ENCODE data around the gene HINT1. TPM values are rescaled to one million over a fixed set of nuclear protein-coding genes. Genes with fewer than 3 reads are reported as not detected.

HINT1 gene
- total RNA-seq, 1 donor from 2014 or later: 155 TPM

- H3K4me1 ChIP-seq: no peaks in the 10 kb centered on the region
- intact Hi-C loops (cut with micrococcal nuclease): no loop called here
- TF ChIP-seq, protein P1, sequence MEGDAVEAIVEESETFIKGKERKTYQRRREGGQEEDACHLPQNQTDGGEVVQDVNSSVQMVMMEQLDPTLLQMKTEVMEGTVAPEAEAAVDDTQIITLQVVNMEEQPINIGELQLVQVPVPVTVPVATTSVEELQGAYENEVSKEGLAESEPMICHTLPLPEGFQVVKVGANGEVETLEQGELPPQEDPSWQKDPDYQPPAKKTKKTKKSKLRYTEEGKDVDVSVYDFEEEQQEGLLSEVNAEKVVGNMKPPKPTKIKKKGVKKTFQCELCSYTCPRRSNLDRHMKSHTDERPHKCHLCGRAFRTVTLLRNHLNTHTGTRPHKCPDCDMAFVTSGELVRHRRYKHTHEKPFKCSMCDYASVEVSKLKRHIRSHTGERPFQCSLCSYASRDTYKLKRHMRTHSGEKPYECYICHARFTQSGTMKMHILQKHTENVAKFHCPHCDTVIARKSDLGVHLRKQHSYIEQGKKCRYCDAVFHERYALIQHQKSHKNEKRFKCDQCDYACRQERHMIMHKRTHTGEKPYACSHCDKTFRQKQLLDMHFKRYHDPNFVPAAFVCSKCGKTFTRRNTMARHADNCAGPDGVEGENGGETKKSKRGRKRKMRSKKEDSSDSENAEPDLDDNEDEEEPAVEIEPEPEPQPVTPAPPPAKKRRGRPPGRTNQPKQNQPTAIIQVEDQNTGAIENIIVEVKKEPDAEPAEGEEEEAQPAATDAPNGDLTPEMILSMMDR (IDR thresholded peaks at IDR 0.05; ENCODE audit: borderline replicate concordance): no peak
- no peaks in the 10 kb centered on the region for H3K27me3 ChIP-seq (ENCODE audit: low read depth)
- DNase-seq: no peak
- no peak overlapping the region for H3K27ac ChIP-seq (replicated peaks)
- no peaks in the 10 kb centered on the region for H3K9me3 ChIP-seq (replicated peaks)
- no peak overlapping the region for H3K4me3 ChIP-seq
- H3K36me3 ChIP-seq: peaks cover 8% of the 10 kb centered on the region
Observed at GRCh38 chr5:131193106-131193505, 28.1 kb upstream of the HINT1 start.

DNA sequence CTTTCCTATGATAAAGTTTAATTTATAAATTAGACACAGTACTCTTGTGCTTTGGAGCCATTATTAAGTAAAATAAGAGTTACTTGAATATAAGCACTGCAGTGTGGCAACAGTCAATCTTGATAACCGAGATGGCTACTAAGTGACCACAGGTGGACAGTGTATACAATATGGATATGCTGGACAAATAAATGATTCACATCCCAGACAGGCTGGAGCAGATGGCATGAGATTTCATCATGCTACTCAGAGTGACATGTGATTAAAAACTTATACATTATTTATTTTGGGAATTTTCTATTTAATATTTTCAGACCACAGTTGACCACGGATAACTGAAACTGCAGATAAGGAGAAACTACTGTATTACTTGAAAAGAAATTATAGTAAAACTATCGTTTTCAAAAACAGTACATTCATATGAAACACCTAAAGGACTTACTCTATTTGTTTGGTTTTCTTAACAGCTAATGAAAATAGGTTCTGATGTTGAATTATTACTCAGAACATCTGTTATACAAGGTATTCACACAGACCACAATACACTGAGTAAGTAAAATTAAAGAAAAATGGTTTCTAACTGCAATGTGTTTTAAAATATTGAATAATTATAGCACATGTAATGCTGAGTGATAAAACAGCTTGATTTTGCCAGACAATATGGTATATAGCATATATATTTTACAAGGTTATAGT lies 21.7 kb upstream of the HINT1 start:
- no peak overlapping the region for H3K4me3 ChIP-seq
- TF ChIP-seq, protein P1 (IDR thresholded peaks at IDR 0.05; ENCODE audit: borderline replicate concordance): no peak
- no peak for DNase-seq
- H3K9me3 ChIP-seq (replicated peaks): no peaks in the 10 kb centered on the region
- H3K27ac ChIP-seq (replicated peaks): no peak overlapping the region
- peaks cover 34% of the 10 kb centered on the region for H3K36me3 ChIP-seq
- H3K27me3 ChIP-seq (ENCODE audit: low read depth): no peaks in the 10 kb centered on the region
- intact Hi-C loops (cut with micrococcal nuclease): no loop called here
- H3K4me1 ChIP-seq: no peaks in the 10 kb centered on the region

- no peaks in the 10 kb centered on the region for H3K27me3 ChIP-seq (ENCODE audit: low read depth)
- no peaks in the 10 kb centered on the region for H3K9me3 ChIP-seq (replicated peaks)
- no peaks in the 10 kb centered on the region for H3K4me1 ChIP-seq
- no peak for DNase-seq
- H3K4me3 ChIP-seq: no peak overlapping the region
- no peak overlapping the region for H3K27ac ChIP-seq (replicated peaks)
- TF ChIP-seq, protein P1 (IDR thresholded peaks at IDR 0.05; ENCODE audit: borderline replicate concordance): no peak
- peaks cover 34% of the 10 kb centered on the region for H3K36me3 ChIP-seq
- intact Hi-C loops (cut with micrococcal nuclease): no loop called here
Observed at GRCh38 chr5:131185523-131186104, 20.6 kb upstream of the HINT1 start.

GRCh38 chr5:131182839-131183238 lies 17.8 kb upstream of the HINT1 start:
- TF ChIP-seq, protein P1 (IDR thresholded peaks at IDR 0.05; ENCODE audit: borderline replicate concordance): no peak
- peaks cover 24% of the 10 kb centered on the region for H3K36me3 ChIP-seq
- DNase-seq: no peak
- no peak overlapping the region for H3K4me3 ChIP-seq
- H3K9me3 ChIP-seq (replicated peaks): no peaks in the 10 kb centered on the region
- intact Hi-C loops (cut with micrococcal nuclease): no loop called here
- H3K27ac ChIP-seq (replicated peaks): no peak overlapping the region
- H3K4me1 ChIP-seq: no peaks in the 10 kb centered on the region
- H3K27me3 ChIP-seq (ENCODE audit: low read depth): no peaks in the 10 kb centered on the region

DNA sequence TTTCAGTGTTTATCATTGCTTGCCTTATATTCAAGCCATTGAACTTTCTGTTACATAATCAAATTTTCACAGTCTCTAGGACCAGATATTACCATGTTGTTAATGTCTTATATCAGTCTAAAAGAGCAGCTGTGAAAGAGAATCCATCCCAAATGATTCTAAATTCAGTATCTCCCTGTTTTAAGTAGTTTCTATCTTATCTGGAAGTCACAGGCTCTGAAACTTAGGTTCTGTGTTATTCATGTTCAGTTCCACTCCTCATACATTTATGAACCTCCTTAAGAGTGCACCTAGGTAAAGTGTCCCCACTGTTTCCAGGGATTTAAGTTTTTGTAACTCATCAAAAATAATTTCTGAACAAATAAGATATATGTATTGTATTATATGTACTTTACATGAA lies 15.4 kb upstream of the HINT1 start:
- TF ChIP-seq, protein P1 (IDR thresholded peaks at IDR 0.05; ENCODE audit: borderline replicate concordance): no peak
- no peak overlapping the region for H3K4me3 ChIP-seq
- intact Hi-C loops (cut with micrococcal nuclease): no loop called here

More for the DNA sequence above, 15.4 kb upstream of the HINT1 start:
- no peaks in the 10 kb centered on the region for H3K27me3 ChIP-seq (ENCODE audit: low read depth)
- H3K36me3 ChIP-seq: peaks cover 8% of the 10 kb centered on the region
- H3K27ac ChIP-seq (replicated peaks): no peak overlapping the region
- no peaks in the 10 kb centered on the region for H3K9me3 ChIP-seq (replicated peaks)
- H3K4me1 ChIP-seq: no peaks in the 10 kb centered on the region
- DNase-seq: no peak
